GM18507 (cell line): ENCODE results near the gene COG3.

Experiments used
- DNase-seq: peaks from one replicate; pipeline ENCODE4 v3.0.0; 2011; ENCODE audit warnings: low read depth; ENCODE audit not compliant: insufficient read length; ENCODE audit errors: extremely low spot score
- FAIRE-seq: peaks from 2 replicates; lab custom pipeline; 2011; peaks lifted over from hg19 to GRCh38; lab: Jason Lieb, UNC

COG3 gene

DNA sequence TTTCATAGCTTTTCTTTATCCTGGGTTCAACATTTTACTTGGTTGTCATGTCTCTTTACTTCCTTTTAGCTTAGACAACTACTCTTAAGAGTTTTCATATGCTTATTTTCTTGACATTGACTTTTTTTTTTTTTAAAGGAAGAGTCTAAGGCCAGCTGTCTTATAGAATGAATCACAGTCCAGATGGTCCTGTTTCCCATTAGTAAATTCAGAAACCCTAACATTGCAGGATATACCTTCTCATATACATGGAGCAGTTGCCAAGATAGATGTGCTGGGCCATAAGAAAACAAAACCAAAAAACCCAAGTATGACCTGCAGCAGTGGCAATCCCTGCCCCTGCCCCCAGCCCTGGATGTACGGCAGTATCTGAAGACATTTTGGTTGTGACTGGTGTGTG, 72.8 kb downstream of the COG3 start:
- no peak for FAIRE-seq
- no peak for DNase-seq

DNA sequence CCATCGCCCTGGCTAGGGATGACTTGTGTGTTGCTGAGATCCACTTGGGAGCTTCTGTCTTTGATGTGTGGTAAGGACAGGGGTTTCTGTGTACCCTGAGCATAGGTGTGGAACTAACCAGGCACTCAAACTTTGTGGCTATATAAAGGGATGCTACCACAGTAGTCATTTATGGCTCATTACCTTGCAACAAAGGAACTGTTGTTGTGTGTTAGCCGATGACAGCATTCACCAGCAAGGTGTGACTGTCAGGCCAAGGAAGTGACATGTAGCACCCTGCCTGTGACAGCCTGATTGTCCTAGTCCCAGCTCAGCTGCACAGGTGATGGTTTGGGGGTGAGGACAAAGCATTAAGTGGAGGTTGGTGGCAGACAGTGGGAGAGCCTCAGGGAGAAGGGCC, 73.6 kb downstream of the COG3 start:
- DNase-seq (no peak), FAIRE-seq (no peak)

DNA sequence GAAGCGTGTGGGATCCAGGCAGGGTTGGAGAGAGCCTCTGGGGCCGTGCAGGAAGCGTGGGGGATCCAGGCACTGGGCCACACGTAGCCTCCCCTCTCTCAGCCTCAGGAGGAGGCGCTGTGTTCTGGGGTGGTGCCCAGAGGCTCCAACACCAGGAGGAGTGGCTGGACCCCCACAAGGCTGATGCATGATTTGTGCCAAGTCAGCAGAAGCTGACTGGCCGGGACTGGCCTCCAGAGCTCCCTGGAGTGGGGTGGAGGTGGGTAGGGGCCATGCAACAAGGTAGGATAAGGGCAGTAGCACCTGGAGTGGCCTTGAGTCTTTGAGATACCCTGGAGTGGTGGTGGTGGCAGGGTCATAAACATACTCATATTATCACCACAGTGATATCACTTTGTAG, 75.5 kb downstream of the COG3 start:
- DNase-seq (no peak), FAIRE-seq (no peak)

DNA sequence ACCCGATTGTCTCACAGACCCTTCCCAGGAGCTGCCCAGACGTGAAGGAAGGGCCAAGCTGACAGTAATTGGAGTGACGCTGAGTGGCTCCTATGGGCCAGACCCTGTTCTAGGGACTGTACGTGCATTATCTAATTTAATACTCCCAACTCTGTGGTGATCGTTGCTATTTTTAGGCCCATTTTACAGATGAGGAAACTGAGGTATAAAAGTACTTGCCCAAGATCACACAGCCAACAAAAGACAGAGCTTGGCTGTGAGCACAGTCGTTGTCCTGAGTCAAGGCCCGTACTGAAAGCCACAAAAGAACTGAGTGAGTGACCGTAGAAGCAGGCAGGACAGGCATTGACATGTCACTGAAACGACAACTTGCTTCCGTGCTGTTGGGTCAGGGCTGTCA, 76.1 kb downstream of the COG3 start:
- FAIRE-seq (no peak), DNase-seq (no peak)

DNA sequence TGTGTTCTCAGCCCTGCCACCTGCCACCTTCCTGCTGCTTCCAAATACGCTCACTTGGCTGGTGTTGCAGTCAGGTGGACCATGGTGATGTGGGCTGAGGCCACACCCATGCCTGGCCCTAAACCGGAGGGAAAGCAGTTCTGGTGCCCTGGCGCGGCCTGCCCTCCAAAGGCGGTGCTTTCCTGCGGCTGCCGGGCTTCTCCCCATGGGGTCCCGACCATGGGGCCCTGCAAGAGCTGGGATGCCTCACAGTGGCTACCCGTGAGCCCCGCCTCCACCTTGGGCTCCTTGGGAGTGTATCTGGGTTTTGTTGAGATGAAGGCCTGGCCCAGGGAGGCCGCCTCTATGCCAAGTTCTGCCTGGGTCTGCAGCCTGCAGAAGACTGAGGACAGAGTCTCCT, 77.1 kb downstream of the COG3 start:
- DNase-seq, result no peak

DNA sequence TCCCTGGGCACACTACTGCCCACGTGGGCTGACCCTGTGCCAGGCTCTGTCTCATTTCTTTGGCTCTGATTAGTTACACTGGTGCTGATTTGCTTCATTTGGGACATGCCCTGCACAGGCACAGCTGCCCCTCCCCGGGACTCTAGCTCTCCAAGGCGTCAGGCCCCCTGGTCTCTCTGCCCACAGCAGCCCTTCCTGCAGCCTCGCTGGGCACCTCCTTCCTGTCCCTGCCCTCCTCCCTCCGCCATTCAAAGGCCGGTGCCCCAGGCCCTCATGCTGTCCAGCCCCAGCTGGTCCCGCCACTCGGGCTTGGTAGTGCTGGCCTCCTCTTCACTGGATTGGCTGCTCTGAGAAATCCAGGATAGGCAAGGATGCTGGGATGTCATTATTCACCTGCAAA, 77.7 kb downstream of the COG3 start:
- FAIRE-seq (no peak), DNase-seq (no peak)

More for the DNA sequence above, 77.1 kb downstream of the COG3 start:
- FAIRE-seq, result no peak

DNA sequence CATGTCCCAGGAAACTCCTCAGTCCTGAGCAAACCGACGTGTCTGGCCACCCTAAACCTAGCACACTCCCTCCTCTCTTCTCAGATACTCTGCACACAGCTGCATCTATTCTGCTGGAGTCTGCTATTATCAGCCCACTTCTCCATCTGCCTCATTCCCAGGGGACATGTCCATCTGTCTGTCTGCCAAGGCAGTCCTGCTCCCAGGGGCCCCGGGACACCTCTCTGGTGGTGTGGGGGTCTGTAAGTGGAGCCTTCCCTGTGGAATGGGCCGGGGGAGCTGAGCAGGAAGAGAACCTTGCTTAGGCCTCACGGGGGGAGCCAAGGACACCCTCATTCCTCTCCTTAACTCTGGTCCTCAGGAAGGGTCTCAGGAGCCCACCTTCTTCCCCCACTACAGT, 78.1 kb downstream of the COG3 start:
- DNase-seq (no peak), FAIRE-seq (no peak)

DNA sequence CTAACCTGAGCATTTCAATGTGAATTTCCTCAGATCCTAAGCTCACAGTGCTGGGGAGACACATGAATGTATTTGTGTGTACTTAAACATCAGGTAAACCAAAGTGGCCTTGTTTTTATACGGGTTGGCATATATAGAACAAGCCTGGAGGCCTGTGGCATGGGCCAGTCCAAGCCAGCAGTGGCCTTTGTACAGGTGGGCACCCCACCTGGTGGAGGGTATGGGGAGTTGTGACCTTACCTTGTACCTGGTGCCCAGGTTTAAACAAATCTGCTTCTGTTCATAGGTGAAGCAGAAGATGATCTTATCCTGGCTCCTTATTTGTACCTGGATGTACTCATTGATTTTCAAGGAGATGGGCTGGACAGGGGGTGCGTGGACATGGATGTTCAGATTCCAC, 79.8 kb downstream of the COG3 start:
- DNase-seq (no peak), FAIRE-seq (no peak)

DNA sequence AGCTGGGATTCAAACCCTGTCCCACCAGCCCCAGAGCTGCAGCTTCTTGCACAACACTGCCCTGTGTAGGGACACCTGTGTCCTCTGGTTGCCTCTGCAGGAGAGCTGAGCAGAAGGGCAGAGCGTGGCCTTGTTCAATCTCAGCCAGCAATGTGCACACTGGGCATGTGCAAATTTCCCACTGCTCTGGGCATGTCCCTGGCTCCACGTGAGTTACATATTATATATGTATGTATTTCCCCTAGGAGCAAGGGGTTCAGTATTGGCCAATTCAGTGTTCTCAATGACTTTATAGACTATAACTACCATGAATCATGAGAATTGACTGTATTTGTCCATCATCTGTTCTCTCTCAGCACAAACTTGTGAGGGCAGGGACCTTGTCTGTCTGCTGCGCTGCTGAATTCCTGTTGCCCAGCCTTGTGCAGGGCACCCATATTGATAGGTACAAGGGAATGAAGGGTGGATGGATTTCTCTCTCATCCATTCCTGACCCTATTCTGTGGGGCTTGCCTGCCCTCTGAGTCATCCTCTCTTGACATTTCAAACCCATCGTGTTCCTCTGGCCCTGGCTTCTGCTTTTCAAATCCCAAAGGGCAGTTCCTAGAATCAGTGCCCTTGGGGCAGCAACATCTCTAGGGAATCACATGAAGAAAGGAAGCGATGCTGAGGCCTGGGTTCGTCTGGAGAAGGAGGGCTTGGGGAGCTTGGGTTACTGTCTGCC, 81.1 kb downstream of the COG3 start:
- DNase-seq, result no peak
- FAIRE-seq, result no peak

DNA sequence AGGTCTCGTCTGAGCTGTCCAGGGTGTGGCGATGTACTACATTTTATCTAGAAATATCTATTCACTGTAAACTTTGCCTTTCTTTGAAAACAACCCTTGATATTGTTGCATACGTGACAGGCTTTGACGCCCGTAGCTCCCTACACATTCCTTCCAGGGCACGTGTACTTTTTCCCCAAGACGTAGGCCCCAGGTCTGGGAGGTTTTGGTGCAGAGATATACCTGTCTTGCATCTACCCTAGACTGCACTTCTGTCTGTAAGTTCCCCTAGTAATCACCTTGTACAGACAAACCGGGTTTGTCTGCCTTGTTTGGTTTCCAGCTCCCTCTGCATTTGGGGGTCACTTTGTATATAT, 81.6 kb downstream of the COG3 start:
- FAIRE-seq, result no peak

DNA sequence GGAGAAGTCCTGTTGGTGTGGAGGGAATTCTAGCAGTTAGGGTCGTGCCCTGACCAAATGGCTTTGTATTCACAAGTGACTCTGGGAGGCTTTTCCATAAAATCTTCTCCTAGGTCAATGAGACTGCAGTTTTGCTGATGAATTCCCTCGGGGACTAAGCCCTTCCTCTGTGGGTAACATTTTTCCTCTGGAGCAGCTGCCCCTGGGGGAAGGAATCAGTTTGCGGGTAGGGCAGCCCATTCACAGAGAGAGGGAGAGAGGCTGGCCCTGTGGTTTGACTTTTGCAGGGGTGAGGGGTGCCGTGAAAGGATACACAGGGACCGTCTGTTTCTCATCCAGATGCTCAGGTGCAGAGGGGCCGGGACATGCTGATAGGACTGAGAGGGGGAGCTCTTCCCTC, 83.5 kb downstream of the COG3 start:
- no peak for FAIRE-seq
- DNase-seq, result no peak

More for the DNA sequence above, 81.6 kb downstream of the COG3 start:
- no peak for DNase-seq

DNA sequence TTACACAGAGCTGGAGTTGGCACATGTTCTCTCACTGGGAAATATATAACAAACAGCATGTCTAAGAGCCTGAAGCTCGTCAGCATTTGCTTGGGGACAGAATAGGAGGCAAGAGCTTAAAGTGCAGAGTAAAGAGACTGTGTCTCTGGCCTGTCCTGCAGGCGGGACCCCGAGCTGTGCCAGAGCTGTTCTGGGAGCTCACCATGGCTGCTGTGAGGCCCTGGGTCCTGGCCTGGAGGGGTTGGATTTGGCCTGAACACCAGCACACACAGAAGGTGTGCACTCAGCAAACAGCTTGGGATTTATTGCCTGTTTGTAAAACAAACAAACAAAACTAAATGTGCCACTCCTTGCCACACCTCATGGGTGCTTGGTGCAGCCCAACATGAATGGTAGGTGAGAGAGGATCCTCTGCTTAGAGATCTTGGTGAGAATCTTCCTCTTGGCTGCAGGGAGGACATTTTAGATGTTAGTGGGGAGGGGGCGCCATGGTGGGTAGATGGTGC, 89.9 kb downstream of the COG3 start:
- FAIRE-seq, result no peak
- DNase-seq, result no peak

DNA sequence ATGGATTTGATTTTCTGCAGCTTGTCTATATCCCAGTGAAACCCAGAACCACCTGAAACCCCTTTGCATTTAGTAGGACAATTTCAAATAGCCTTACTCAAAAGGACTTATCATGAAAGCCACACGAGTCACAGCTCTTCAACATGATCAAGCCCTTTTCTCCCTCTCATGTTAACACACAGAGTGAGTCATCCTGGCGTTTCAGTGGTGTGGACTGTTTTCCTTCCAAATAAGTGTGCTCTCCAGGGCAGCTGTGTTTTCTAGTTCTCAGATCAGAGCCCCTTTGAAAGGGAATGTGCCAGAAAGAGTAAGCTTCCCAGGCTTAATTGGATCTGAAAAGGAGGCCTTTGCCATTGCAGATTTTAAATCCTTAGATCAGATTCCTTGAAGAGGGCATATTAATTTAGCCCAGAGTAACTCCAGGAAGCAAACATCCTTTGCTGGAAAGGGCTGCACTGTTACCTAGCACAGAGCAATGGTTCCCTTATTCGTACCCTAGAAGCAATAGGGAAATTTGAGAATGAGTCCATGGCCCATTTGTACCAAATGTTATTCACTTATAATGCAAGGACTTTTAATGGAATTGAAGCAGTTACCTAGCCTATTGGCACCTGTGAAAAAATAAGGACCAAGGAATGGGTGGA, 99.5 kb downstream of the COG3 start:
- FAIRE-seq (no peak), DNase-seq (no peak)

DNA sequence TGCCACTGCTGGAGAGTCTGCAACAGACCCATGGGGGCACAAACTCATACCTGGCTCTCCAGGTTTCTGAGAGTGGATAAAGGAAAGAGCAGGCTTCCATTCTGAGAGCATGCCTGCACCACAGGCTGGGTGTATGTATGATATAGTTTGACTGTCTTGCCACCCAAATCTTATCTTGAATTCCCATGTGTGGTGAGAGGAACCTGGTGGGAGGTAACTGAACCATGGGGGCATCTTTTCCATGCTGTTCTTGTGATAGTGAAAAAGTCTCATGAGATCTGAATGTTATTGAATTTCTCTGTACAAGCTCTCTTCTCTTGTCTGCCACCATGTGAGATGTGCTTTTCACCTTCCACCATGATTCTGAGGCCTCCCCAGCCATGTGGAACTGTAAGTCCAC, 100.6 kb downstream of the COG3 start:
- no peak for DNase-seq
- no peak for FAIRE-seq

DNA sequence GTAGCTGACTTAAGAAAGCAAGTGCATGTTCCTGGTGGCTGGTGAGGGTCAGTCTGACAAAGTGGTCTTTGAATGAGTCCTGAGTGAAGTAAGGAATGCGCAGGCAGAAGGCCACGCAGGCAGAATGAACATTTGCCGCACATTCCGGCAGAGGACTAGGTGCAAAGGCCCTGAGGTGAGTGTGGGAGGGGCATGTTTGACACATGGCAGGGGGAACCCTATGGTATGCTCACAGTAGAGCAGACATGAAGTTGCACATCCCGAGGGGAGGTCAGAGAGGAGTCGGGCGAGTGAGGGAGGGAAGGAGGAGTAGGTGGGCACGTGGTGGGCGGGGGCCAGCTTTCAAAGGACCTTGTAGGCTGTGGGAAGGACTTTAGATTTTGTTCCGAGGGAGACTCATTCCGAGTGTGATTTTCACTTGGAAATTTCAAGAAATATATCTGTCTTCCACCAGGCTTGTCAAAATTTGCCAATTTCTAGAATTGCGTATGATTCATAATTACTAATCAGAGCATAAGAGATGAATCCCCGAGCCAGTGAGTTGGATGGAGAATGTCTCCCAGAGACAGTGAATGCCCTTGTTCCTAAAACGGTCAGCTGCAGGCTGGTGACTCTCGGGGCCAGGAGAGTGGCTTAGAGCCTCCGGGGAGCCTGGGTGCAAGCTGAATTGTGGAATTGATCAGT, 110.5 kb downstream of the COG3 start:
- FAIRE-seq (no peak), DNase-seq (no peak)

DNA sequence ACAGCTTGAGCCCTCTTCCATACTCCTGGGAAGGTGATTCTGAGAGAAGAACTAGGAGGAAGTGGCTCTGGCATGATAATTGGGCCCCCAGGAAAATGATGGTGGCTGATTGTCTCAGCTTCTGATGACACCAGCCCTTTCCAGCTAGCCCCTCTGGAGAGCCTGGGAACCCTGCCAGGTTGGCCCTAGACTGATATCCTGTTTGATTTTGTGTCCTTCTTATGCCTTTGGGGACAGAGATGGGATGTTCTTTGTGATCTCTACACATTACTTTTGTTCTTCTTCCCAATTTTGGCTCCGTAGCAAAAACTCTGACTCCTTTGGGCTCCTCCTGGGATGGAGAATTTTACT, 111.1 kb downstream of the COG3 start:
- no peak for DNase-seq
- FAIRE-seq, result no peak

DNA sequence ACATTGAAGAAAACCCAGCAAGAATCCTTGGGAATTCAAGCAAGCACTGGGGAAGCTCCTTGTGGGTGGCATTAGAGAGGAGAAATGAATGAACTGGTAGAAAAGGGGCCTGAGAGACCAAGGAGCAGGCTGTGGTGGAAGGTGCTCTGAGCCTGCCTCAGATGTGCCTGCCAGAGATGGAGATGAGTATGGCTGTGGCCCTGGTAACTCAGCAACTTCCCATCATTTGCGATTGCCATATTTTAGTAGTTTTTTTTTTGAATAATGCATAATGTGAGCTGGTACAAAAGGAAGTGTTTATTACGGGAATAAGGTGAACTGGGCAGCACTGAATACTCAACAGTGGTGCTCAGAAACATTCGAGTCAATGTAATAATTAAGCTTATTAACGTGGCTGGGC, 111.7 kb downstream of the COG3 start:
- FAIRE-seq (no peak), DNase-seq (no peak)

DNA sequence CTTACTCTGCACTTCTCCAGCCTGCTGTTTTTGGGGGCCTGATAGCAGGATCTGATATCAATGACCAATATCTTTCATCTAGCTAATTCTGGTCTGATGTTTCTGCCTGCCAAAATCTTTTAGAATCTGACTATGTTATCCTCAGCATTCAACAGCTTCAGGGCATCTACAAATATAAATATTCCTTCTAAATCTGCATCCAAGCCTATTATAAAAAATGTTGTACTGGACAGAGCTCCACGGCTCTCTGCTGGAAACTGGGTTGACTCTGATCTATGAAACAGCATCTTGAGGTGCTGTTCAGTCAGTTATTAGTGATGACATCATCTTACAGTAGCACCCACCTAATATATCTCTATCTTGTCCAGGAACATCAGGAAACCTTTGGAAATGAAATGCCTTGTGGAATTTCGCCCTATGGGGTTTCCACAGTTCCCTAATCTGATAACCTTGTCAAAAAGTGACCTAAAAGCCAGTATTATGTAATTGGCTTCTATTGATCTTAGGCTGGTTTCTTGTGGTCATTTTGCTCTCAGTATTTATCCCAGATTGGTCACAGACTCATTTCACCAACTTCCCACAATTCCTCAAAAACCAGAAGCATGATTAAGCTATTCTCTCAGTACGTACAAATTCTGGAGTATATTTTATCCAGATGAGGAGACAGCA, 117.8 kb downstream of the COG3 start:
- DNase-seq (no peak), FAIRE-seq (no peak)

DNA sequence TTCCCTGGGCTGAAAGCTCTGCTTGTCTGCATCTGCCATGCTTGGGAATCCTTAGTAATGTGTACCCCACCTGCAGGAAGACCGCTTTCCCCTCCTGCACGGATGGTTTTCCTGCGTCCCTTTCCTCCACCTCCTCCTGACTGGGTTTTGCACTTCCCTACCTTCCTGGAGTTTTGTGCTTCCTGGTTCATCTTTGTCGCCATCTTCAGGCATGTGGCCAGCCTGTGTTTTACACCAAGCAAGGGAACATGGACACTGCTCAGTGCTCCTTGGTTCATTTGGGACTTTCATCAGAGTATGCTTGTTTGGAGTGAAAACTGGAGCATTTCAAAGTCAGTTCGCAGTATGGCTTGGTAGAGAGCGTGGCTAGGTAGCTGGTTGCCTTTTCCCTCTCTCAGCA, 120.1 kb downstream of the COG3 start:
- FAIRE-seq, result no peak
- DNase-seq, result no peak
